Dermis blood vessel endothelial cell (primary cell): ENCODE data around the gene DPEP1. TPM values are rescaled to one million over a fixed set of nuclear protein-coding genes. Genes with fewer than 3 reads are reported as not detected.
"Not testable (repeated sequence)": the region's sequence is repeated elsewhere in the genome, so short reads cannot be mapped to it uniquely, and the experiment has no call there.

Experiments used
- DNase-seq: peaks from one replicate; pipeline ENCODE4 v3.0.0; 2010
- total RNA-seq: library from RNA; depleted of rRNA; stranded (reverse); fragments of >200 nt; gene quantifications from 2 replicates; pipeline ENCODE4 v1.2.3, GENCODE V29; 2014

Gene DPEP1
- total RNA-seq, 1 donor from 2014 or later = 2.7 TPM

DNA sequence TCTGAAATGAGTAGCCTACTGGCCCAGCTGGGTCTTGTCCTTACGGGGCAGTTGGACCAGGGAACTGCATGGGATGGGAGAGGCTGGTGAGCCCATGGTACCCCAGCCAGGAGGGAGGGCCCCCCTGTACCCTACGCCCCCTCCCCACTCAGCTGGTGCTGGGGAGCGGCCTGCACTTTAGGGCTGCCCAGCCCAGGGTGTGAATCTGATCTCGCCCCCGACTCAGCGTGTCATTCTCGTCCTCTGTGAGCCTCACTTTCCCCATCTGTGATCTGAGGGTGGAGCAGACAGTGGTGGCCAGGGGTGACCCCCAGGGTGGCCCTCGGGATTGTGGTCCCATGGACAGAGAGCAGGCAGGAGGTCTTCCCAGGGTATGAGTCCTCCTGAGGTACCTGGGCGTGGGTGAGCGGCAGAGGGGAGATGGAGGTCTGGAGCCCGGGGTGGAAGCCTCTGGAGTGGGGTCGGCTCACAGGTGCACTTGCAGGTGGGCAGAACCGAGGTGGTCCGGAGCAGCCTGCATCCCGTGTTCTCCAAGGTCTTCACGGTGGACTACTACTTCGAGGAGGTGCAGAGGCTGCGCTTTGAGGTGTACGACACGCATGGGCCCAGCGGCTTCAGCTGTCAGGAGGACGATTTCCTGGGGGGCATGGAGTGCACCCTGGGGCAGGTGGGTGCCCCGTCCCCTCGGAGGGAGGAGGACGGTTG lies 36.2 kb upstream of the DPEP1 start:
- no peak for DNase-seq

DNA sequence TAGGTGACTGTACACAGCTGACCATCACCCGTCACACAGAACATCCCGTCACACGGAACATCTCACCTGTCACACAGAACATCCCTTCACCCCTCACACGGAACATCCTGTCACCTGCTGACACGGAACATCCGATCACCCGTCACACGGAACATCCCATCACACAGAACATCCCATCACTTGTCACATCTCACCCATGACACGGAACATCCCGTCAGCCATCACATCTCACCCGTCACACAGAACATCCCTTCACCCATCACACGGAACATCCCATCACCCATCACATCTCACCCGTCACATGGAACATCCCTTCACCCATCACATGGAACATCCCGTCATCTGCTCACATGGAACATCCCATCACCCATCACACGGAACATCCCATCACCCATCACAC lies 34.1 kb upstream of the DPEP1 start:
- no peak for DNase-seq

DNA sequence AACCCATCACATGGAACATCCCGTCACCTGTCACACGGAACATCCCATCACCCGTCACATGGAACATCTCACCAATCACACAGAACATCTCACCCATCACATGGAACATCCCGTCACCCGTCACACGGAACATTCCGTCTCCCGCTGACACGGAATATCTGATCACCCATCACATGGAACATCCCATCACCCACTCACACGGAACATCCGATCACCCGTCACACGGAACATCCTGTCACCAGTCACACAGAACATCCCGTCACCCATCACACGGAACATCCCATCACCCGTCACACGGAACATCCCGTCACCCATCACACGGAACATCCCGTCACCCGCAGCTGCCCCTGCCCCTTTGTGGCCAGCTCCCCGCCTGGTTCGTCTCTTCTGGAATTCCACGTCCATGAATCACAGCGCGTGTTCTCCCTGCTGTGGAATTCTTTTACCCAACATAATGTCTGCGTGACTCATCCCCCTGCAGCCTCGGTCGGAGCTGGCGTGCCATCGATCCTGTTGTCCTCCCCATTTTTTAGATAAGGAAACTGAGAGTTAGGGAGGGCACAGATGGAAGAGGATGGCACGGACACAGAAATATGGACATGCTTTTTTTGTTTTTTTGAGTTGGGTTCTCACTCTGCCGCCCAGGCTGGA lies 32.3 kb upstream of the DPEP1 start:
- DNase-seq = peak; percentile 93

DNA sequence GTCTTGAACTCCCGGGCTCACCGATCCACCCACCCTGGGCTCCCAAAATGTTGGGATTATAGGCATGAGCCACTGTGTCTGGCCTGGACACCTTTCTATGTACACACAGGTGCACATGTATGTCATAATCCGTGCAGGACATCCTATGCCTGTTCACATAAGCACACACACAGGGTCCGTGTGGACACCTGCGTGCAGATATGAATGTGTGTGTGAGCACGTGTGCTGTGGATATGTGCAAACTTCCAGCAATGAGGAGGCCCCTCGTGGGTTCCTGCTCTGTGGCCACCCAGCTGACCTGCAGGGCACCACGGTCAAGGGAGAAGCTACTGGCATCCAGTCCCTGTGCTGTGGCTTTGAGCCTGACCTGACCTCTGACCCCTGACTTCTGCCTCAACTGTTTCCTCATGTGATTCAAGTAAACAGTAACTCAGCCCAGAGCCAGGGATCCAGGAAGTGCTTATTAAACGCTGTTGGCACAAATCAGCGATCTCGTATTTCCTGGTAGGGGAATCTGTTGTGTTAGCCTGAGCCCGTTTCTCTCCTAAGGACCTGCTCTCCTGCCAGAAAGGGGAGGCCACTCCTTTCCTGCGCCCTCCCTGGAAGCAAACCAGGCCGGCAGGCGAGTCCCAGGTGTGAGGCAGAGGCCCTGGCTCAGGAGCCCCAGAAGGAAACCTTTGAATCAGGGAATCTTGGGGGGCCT lies 31.4 kb upstream of the DPEP1 start:
- peak; percentile 90 for DNase-seq

DNA sequence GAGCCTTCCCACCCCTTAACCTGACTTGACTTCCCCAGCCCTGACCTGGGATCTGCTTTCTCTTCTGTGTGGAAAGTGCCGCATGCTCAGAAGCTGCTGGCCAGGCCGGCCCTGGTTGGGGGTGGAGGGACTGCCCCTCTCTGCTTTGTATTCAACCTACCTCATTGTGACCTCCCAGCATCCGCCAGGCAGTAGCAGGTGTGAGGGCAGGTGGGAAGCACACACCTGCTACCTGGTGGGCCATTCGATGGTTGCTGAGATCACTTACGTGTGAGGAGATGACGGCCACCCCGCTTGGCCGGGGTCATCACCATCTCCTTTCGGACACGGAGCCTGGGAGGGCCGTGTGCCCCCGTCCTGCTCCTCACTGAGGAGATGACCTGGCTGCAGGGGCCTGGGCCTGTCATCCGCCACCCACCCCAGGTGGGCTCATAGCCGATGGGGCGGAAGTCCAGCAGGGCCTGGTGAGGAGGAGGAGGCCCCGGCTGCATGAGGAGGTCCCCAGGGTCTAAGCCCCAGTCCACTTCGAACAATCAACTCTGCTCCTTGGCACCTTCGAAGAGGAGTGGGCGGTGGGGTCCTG lies 30.7 kb upstream of the DPEP1 start:
- no peak for DNase-seq

DNA sequence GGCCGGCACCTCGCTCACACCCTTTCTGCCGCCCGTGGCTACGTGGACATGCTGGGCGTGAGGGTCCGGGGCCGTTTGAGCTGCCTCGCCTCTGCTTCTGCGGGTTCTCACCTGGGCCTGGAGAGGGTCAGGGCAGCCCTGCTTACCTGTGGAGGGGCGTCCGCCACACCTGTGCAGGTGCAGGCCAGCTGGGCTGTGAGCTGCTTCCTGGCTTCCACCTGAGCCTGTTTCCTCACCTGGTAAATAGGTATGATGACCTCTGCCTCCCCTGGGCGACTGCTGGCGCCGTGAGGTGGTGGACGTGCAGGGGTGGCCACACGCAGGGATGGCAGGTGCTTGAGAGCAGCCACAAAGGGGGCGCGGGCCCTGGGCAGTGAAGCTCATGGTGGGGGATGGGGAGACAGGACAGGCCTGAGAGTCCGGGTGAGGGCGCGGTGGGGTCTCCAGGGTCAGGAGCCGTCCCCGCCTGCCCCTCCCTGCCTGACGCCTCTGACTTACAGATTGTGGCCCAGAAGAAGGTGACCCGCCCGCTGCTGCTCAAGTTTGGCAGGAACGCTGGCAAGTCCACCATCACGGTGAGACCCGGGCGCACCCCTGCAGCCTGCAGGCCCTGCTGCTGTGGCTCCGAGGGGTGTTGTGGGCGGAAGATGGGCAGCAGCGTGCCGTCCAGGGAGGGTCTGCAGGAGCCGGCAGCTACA lies 30.1 kb upstream of the DPEP1 start:
- DNase-seq = no peak

DNA sequence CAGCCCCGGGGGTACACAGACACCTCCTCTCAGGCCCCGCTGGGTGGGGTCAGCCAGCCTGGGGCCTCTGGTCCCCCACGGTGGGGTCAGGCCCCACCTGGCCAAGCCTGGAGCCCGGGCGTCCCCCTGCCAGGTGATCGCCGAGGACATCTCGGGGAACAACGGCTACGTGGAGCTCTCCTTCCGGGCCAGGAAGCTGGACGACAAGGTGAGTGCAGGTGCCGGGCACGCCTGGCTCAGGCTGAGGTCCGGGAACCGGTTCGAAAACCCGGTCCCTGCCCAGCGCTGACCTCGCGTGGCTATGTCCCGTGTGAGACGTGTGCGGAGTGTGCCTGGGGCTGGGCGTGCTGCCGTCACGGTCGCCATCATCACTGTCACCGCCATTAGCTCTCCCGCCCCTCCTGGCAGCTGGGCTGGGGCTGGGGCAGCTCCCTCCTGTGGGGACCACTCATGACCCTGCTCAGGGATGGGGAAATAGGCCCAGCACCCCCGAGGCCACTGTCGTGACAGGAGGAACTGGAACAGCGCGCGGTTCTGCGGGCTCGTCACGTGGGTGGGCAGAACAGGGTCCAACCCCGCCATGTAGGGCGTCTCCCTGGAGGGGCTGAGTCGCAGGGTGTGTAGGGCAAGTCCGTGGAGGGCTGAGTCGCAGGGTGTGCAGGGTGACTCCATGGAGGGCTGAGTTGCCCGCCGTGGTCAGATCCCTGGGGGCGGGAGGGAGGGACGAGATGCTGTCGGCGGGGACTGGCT lies 29.4 kb upstream of the DPEP1 start:
- no peak for DNase-seq

DNA sequence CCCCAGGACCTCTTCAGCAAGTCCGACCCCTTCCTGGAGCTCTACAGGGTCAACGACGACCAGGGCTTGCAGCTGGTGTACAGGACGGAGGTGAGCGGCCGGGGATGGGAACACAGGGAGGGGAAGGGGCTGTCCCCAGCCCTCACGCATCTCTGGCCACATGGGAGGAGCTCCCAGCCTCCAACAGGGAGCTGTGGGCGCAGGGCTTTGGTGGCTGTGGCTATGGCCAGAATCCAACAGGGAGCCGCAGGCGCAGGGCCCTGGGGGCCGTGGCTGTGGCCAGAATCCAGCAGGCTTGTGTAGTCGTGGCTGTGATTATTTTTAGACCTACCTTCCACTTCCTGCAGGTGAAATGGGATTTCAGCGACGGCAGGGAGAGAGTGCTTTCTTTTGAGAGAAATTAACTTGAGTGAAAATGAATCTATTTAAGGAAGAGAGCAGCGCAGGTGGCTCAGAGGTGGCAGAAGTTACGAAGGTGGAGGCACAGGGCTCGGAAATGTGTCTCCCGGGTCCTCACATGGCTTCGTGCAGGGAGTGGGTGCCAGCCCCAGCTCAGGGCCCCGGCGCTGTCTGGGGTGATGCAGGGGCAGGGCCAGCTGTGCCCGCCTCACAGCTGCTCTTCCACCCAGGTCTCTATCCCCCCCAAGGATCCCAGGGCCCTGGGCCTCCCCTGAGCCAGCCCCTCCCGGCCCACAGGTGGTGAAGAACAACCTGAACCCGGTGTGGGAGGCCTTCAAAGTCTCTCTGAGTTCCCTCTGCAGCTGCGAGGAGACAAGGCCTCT lies 28.5 kb upstream of the DPEP1 start:
- no peak for DNase-seq

DNA sequence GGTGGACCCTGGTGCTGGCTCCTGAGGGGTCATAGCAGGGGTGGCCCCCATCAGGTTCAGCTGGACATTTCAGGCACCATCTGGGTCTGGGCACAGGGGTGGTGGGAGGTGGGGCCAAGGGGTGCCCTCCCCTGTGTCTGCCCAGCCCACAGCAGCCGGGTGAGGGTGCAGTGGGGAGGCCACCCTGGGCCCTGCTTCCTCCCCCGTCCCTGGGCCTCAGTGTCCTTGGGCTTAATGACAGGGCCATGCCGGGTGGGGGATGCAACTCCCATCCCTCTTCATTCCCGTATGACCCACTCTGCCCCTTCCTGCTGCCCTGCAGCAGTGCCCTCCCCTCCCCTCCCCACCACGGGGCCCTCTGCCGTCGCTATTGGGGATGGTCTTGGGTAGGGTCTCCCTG lies 27.2 kb upstream of the DPEP1 start:
- no peak for DNase-seq

DNA sequence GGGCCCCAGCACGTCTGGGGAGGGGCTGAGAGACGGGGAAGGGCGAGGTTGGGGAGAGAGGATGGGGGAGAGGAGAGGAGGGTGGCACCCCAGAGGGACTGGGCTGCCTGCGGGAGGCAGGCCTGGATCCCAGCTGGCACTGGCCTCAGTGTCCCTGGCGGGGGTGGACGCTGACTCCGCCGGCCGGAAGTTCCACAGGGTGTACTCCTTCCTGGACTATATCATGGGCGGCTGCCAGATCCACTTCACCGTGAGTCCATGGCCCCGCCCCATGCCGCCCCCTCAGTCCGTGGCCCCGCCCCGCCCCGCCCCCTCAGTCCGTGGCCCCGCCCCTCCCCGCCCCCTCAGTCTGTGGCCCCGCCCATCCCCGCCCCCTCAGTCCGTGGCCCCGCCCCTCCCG lies 26.6 kb upstream of the DPEP1 start:
- peak; percentile 44 for DNase-seq

DNA sequence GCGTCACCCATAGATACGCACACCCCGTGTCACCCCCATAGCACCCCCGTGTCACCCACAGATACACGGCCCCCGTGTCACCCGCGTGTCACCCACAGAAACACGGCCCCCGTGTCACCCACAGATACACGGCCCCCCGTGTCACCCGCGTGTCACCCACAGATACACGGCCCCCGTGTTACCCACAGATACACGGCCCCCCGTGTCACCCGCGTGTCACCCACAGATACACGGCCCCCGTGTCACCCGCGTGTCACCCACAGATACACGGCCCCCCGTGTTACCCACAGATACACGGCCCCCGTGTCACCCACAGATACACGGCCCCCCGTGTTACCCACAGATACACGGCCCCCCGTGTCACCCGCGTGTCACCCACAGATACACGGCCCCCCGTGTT lies 25.8 kb upstream of the DPEP1 start:
- DNase-seq = not testable (repeated sequence)

DNA sequence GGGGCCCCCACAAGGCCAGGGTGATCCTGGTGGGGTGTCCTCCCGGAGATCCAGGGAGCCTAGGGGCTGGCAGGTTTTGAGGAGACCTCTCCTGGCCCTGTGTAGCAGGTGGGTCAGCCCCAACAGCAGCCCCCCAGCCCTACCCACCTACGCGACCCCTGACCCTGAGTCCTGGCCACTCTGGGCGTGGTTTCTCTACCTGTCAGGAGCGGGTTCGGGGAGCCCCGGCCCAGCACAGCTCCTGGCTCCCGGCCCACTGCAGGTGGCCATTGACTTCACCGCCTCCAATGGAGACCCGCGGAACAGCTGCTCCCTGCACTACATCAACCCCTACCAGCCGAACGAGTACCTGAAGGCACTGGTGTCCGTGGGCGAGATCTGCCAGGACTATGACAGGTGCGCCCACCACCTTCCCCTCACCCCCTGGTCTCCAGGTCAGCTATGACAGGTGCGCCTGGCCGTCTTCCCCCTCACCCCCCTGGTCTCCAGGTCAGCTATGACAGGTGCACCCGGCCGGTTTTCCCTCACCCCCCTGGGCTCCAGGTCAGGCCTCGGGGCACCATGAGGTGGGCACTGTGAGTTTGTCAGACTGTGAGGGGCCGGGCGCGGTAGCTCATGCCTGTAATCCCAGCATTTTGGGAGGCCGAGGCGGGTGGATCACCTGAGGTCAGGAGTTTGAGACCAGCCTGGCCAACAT lies 24.9 kb upstream of the DPEP1 start:
- no peak for DNase-seq

DNA sequence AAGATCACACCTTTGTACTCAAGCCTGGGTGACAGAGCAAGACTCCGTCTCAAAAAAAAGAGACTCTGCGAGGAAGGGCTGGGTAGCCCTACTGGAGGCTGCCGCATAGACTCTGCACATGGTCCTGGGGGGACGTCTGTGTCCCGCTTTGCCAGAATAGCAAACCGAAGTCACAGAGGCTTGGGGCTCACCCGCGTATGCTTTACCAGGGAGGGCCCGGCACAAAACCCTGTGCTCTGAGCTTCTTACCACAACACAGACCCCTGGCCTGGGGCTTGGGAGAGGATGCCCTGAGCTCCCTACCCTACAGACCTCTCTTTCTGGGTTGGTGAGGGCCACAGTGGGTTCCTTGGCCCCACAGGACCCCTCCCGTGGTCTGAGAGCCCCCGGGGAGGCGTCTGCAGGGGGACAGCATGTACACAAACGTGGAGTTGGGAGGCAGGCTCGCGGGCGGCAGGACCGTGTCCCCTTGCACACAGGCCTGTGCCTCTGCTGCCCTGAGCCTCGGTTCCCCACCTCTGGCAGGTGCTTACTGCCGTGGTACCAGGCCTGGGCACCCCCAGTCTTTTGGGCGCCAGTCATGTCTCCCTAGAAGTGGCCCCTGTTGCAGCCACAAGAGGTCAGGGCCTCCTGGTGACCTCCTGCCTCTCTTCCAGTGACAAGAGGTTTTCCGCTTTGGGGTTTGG lies 24.1 kb upstream of the DPEP1 start:
- no peak for DNase-seq

DNA sequence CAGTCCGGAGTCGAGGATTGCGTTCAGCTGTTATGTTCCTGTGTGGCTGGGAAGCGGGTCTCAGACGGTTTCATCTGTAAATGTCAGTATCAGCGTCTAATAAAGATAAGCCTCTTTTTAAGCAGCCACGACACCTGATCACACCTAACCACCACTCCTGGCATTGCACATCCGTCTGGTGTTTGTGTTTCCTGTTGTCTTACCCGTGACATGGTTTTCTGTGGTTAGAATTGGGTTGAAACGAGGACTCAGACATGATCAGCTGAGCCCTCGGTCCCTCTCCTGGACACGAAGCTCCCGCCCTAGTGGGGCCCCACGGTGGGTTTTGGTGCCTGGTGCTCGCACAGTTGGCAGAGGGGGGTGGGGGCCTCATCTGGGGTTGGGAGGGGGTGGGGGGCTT lies 19.6 kb upstream of the DPEP1 start:
- no peak for DNase-seq

DNA sequence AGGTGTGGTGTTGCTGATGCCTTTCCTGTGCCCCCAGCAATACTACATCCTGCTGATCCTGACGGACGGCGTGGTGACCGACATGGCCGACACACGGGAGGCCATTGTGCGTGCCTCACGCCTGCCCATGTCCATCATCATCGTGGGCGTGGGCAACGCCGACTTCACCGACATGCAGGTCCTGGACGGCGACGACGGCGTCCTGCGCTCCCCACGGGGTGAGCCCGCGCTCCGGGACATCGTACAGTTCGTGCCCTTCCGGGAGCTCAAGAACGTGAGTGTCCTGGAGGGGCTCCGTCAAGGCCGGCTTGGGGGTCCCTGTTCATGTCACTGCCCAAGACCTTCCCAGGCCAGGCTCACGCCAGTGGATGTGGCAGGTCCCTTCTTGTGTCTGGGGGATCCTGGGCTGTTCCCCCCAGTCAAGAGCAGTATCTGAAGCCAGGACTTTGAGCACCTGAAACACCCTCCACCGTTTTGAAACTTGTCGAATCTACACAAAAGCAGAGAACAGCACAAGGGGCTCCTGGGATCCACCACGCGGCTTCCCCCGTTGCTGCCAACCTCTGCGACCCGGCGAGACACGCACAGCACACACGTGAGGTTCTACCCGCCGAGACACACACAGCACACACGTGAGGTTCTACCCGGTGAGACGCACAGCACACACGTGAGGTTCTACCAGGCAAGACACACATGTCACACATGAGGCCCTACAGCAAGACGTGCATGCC lies 17.9 kb upstream of the DPEP1 start:
- DNase-seq = no peak

DNA sequence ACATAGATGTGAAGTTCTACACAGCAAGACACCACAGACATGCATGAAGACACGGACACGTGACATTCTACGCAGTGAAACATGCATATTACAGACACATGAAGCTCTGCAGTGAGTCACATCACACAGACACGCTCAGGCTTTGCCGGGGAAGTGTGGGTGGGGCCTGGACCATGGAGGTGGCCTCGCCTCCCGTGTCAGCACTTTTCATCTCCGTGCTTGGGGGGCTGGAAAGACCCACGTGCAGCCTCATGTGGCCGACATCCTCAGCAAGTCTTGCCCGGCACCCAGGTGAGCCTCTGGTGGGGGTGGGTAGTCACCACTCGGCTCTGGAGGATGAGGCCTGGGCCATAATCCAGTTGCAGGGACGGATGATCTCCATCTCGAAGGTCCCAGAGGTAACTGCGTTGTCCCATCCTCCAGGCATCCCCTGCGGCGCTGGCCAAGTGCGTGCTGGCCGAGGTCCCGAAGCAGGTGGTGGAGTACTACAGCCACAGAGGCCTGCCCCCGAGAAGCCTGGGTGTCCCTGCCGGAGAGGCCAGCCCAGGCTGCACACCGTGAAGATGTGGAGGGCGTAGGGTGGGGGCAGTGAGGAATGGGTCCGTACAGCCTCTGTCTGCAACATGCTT lies 17.3 kb upstream of the DPEP1 start:
- DNase-seq = no peak

DNA sequence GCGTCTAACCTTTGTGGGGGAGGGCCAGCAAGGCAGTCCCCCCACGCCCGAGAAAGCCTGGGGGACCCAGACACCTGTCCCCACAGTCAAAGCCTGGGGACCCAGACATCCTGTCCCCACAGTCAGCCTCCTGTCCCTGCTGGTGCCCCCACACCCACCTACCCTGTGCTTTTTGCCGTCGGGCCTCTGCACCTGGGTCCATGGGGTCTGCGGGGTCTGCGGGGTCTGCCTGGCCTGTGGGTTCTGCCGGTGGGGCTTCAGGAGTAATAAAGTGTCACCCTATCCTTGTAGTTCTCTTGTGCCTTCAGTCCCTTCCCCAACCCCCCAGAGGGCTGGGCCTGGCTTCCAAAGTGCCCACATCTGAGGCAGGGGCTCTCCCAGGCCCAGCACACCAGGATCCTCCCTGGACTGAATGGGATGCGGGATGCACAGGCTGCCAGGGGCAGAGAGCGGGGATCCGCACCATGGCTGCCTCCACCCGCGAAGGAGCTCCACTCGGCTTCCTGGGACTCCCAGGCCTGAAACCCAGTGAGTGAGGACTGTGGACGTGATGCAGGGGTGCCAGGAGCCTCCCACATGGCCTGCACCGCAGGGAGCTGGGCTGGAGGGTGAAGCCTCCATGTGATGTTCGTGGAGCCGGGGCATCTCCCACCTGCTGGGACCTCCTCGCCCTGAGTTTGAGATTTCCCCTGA lies 16.3 kb upstream of the DPEP1 start:
- DNase-seq = no peak

DNA sequence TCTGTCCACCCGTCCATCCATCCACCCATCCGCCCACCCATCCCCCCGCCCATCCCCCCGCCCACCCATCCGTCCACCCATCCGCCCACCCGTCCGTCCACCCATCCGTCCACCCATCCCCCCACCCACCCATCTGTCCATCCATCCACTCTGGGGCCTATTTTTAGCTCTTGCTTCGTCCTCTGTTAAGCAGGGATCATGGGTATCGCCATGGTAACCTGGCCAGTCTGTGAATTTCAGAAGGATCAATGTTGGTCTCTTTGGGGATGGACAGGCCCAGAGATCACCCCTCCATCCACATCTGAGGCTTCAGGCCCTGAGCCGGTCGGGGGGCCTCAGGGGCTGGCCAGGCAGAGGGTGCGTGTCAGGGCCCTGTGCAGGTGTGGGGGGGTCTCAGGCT lies 15.2 kb upstream of the DPEP1 start:
- DNase-seq = no peak
